ENCODE data around the gene ADAMTSL1.

Gene ADAMTSL1

DNA sequence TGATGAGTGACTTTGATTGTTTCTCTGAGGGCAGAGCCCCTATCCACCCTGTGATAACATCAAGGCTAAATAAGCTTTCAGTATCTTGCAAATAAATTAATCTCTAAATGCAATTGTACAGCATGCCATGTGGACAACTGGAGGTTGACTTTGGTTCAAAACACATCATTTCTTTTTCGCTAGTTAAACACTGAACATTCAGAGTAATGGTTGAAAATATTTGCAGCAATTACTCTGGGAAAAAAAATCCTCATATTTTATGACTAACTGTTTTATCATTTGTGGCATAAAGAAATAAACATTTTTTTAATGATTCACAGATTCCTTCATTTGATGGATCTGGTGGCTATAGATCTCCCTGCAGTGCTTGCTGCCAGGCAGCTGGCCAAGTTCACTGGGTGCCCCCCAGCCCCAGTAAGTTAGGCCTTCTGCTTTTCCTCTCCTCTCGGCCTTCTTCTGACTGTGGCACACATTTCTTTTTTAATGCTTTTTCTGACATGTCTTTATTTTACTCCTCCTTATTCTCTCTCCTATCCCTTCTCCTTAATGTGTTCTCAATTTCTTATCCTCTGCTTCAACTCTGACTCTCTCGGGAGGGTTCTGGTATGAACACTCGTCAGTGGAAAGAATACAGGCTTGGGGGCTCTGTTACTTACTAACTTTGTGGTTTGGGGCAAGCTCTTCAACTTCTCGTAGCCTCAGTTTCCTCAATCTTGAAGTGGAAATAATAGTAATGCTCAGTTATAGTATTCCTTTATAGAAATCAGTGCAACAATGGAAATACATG lies 69.6 kb downstream of the ADAMTSL1 start:
- no peaks in the 10 kb centered on the region for H3K36me3 ChIP-seq (ENCODE audit: control insufficient read depth in 2 of 2, insufficient read depth in 1 of 2, low read length in 2 of 2)
- CTCF ChIA-PET: no interaction called here

DNA sequence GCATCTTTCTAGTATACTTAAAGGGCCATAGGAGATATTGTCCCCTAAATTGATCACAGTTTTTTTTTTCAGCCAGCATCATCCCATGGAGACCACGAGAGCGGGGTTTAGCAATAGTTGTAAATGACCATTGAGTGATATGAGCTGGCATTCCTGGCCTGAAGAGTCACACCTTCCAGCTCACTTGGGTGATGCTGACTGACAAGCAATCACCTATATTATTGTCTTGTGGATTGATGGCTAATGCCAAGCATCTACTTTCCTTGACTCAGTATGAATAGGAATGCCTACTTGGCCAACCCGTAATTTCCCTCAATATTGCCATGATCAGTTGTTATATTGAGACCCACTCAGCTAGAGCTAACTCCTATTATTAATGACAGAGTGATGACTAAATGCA lies 70.5 kb downstream of the ADAMTSL1 start:
- H3K9me3 ChIP-seq (ENCODE audit: control insufficient read depth, insufficient read depth, low read depth, low read length): no peaks in the 10 kb centered on the region
- no peak for TF ChIP-seq ZNF610 (tag by site-specific recombination; IDR thresholded peaks at IDR 0.05; ENCODE audit: borderline replicate concordance)
- TF ChIP-seq, protein P1, sequence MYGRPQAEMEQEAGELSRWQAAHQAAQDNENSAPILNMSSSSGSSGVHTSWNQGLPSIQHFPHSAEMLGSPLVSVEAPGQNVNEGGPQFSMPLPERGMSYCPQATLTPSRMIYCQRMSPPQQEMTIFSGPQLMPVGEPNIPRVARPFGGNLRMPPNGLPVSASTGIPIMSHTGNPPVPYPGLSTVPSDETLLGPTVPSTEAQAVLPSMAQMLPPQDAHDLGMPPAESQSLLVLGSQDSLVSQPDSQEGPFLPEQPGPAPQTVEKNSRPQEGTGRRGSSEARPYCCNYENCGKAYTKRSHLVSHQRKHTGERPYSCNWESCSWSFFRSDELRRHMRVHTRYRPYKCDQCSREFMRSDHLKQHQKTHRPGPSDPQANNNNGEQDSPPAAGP (tag by site-specific recombination; IDR thresholded peaks at IDR 0.05): no peak
- TF ChIP-seq YY1 (tag by site-specific recombination; IDR thresholded peaks at IDR 0.05): no peak
- TF ChIP-seq, protein P2, sequence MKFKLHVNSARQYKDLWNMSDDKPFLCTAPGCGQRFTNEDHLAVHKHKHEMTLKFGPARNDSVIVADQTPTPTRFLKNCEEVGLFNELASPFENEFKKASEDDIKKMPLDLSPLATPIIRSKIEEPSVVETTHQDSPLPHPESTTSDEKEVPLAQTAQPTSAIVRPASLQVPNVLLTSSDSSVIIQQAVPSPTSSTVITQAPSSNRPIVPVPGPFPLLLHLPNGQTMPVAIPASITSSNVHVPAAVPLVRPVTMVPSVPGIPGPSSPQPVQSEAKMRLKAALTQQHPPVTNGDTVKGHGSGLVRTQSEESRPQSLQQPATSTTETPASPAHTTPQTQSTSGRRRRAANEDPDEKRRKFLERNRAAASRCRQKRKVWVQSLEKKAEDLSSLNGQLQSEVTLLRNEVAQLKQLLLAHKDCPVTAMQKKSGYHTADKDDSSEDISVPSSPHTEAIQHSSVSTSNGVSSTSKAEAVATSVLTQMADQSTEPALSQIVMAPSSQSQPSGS (tag by site-specific recombination; IDR thresholded peaks at IDR 0.05; ENCODE audit: low read depth): no peak
- no peak for TF ChIP-seq ZNF791 (tag by site-specific recombination; IDR thresholded peaks at IDR 0.05)
- no peak for TF ChIP-seq ZNF664 (tag by site-specific recombination; IDR thresholded peaks at IDR 0.05)
- TF ChIP-seq ZNF133 (tag by site-specific recombination; IDR thresholded peaks at IDR 0.05): no peak
- no peak for TF ChIP-seq ZNF354C (tag by site-specific recombination; IDR thresholded peaks at IDR 0.05; ENCODE audit: borderline replicate concordance, low read depth)
- no peak for TF ChIP-seq FEZF1 (tag by site-specific recombination; IDR thresholded peaks at IDR 0.05)
- TF ChIP-seq ZNF221 (tag by site-specific recombination; IDR thresholded peaks at IDR 0.05; ENCODE audit: borderline replicate concordance): no peak
- no peak for TF ChIP-seq ZBTB7A (tag by site-specific recombination; IDR thresholded peaks at IDR 0.05; ENCODE audit: low read depth)
- TF ChIP-seq ZNF140 (tag by site-specific recombination; IDR thresholded peaks at IDR 0.05): no peak
- TF ChIP-seq EGR2 (tag by site-specific recombination; IDR thresholded peaks at IDR 0.05; ENCODE audit: low read depth): no peak
- TF ChIP-seq ZNF214 (tag by site-specific recombination; IDR thresholded peaks at IDR 0.05; ENCODE audit: borderline replicate concordance): no peak
- no peak for TF ChIP-seq ZNF37A (tag by site-specific recombination; IDR thresholded peaks at IDR 0.05)
- POLR2A ChIA-PET: no interaction called here
- no peaks in the 10 kb centered on the region for H3K36me3 ChIP-seq (ENCODE audit: control insufficient read depth in 2 of 2, insufficient read depth in 1 of 2, low read length in 2 of 2)
- H3K4me1 ChIP-seq (ENCODE audit: control insufficient read depth, insufficient read depth, low read length): no peaks in the 10 kb centered on the region
- CTCF ChIA-PET: interaction anchor here (0.6 kb wide), 1 partner anchor 260 kb away, joined by 4 read pairs; no protein-coding TSS in a partner anchor
- no peak overlapping the region for H3K27ac ChIP-seq (ENCODE audit: extremely low read depth, low read depth, low read length)
- H3K4me3 ChIP-seq (ENCODE audit: low read depth, low read length): no peak overlapping the region

More for the DNA sequence above, 69.6 kb downstream of the ADAMTSL1 start:
- Histone ChIP-seq H3K9me3 (ENCODE audit: control insufficient read depth, insufficient read depth, low read depth, low read length) (no peaks in the 10 kb centered on the region), H3K4me1 (ENCODE audit: control insufficient read depth, insufficient read depth, low read length) (no peaks in the 10 kb centered on the region), H3K27ac (ENCODE audit: extremely low read depth, low read depth, low read length) (no peak overlapping the region), H3K4me3 (ENCODE audit: low read depth, low read length) (no peak overlapping the region)
- no peak for TF ChIP-seq GLIS2 (tag by site-specific recombination; IDR thresholded peaks at IDR 0.05)
- no peak for TF ChIP-seq ZNF266 (tag by site-specific recombination; IDR thresholded peaks at IDR 0.05; ENCODE audit: low read depth)
- POLR2A ChIA-PET: no interaction called here

DNA sequence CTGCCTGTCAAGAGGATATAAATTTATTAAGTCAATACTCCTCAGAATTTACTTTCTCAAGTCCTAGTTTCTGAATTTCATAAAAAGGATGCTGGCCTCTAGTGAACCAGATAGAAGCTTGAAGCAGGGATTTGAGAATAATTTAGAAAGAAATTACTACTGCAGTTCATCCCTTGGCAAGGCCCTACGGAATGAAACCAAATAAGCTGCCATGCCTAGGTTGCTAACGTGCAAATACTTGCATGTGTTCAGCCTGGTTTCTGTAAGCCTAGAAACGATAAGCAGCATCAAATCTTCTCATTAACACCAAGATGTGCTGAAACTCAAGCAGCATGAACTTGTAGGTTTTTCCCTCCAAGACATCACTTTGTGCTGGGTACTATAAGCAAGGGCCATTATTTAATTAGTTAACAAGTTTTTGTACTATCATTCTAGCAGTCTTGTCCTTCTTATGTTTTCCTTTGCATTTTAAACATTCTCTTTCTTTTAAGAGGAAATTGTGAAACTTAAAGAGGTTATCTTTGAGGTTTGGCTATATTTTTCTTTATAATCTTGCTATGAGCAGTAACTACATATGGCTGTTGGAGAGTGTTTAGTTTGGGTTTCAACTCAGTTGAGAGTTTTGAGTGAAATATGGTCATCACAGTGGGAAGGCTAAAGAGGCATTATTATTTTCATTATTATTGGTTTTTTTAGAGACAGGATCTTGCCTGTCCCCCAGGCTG lies 71.8 kb downstream of the ADAMTSL1 start:
- CTCF ChIA-PET: interaction anchor here (0.5 kb wide), 1 partner anchor 306 kb away, joined by 3 read pairs; no protein-coding TSS in a partner anchor
- no peaks in the 10 kb centered on the region for H3K9me3 ChIP-seq (ENCODE audit: control insufficient read depth, insufficient read depth, low read depth, low read length)
- TF ChIP-seq ZNF19 (tag by site-specific recombination; IDR thresholded peaks at IDR 0.05; ENCODE audit: low read depth) (no peak), ZFHX2 (tag by site-specific recombination; conservative IDR thresholded peaks at IDR 0.05) (no peak), HOXA7 (CRISPR knock-in tag; IDR thresholded peaks at IDR 0.05; ENCODE audit: borderline replicate concordance) (no peak), HOXC10 (CRISPR knock-in tag; IDR thresholded peaks at IDR 0.05) (no peak), YY2 (tag by site-specific recombination; IDR thresholded peaks at IDR 0.05) (no peak), ZNF391 (tag by site-specific recombination; IDR thresholded peaks at IDR 0.05; ENCODE audit: borderline replicate concordance, low read depth) (no peak), ZNF621 (tag by site-specific recombination; IDR thresholded peaks at IDR 0.05) (no peak), ZNF350 (tag by site-specific recombination; IDR thresholded peaks at IDR 0.05) (no peak), KLF16 (tag by site-specific recombination; IDR thresholded peaks at IDR 0.05) (no peak), ZNF202 (tag by site-specific recombination; IDR thresholded peaks at IDR 0.05; ENCODE audit: borderline replicate concordance) (no peak), ZNF2 (tag by site-specific recombination; IDR thresholded peaks at IDR 0.05) (no peak)
- TF ChIP-seq, protein P3, sequence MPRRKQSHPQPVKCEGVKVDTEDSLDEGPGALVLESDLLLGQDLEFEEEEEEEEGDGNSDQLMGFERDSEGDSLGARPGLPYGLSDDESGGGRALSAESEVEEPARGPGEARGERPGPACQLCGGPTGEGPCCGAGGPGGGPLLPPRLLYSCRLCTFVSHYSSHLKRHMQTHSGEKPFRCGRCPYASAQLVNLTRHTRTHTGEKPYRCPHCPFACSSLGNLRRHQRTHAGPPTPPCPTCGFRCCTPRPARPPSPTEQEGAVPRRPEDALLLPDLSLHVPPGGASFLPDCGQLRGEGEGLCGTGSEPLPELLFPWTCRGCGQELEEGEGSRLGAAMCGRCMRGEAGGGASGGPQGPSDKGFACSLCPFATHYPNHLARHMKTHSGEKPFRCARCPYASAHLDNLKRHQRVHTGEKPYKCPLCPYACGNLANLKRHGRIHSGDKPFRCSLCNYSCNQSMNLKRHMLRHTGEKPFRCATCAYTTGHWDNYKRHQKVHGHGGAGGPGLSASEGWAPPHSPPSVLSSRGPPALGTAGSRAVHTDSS (tag by site-specific recombination; IDR thresholded peaks at IDR 0.05): no peak

More for the DNA sequence above, 71.8 kb downstream of the ADAMTSL1 start:
- no peak overlapping the region for H3K27ac ChIP-seq (ENCODE audit: extremely low read depth, low read depth, low read length)
- H3K4me1 ChIP-seq (ENCODE audit: control insufficient read depth, insufficient read depth, low read length): no peaks in the 10 kb centered on the region
- H3K4me3 ChIP-seq (ENCODE audit: low read depth, low read length): no peak overlapping the region
- H3K36me3 ChIP-seq (ENCODE audit: control insufficient read depth in 2 of 2, insufficient read depth in 1 of 2, low read length in 2 of 2): no peaks in the 10 kb centered on the region
- POLR2A ChIA-PET: no interaction called here
